B cell (primary cell): Measurements from ENCODE around the gene CHST2.

Source experiments
- CTCF ChIP-seq: fragments of 200-600 bp; IDR thresholded peaks from one replicate; pipeline ENCODE4 v1.8.0; 2022; ENCODE audit warnings: antibody characterized with exemption, mild to moderate bottlenecking
- EZH2 ChIP-seq: IDR thresholded peaks from 2 replicates; pipeline ENCODE4 v1.6.1; 2012; ENCODE audit warnings: borderline replicate concordance, low read depth, mild to moderate bottlenecking, moderate library complexity, low read length; ENCODE audit not compliant: insufficient read depth, poor library complexity, severe bottlenecking

GRCh38 chr3:143165211-143165610, 45.6 kb downstream of the CHST2 start:
- no peak for TF ChIP-seq CTCF
- TF ChIP-seq EZH2 = no peak
